Left renal cortex interstitium (tissue), 4 donors: ENCODE results near the gene ZNF425. TPM values are rescaled to one million over a fixed set of nuclear protein-coding genes. Genes with fewer than 3 reads are reported as not detected.
"Not testable (repeated sequence)": the region's sequence is repeated elsewhere in the genome, so short reads cannot be mapped to it uniquely, and the experiment has no call there.

Experiments
- DNase-seq, 4 donors: peaks; one replicate each; pipeline ENCODE4 v3.0.0-alpha.2; 2013; ENCODE audit warnings: low read depth in 4 of 4, low spot score in 2 of 4, missing footprints in 1 of 4
- polyA plus RNA-seq, 4 donors: library from polyadenylated mRNA; unstranded; fragments of 120-200 nt; gene quantifications; one replicate each; pipeline ENCODE4 v1.2.1, GENCODE V29; 2013; ENCODE audit not compliant: insufficient read length in 4 of 4

ZNF425 gene, protein sequence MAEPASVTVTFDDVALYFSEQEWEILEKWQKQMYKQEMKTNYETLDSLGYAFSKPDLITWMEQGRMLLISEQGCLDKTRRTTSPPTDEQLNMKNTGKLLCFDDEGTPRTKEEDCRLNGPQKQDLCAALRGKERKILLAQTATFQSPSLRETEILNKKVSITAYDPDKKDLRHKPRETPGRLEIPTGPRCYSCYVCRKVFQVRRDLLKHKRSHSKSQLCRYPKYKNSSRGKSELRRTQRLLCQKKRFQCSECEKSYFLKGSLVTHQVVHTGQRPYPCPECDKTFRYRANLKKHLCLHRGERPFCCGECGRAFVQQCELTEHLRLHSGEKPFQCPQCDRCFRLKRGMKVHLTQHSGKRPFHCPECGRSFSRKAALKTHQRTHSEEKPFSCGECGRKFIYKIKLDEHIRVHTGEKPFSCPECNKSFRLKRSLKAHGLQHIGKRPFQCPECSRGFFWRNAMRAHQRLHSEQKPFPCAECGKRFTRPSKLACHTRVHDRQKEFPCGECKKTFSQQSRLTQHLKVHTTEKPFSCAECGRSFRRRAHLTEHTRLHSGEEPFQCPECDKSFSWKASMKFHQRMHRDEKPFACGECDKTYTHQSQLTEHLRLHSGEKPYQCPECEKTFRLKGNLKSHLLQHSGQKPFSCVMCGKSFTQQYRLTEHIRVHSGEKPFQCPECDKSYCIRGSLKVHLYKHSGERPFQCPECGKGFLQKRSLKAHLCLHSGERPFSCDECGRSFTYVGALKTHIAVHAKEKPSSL
- polyA plus RNA-seq, result 1 to 10 TPM; 5.7 to 8.3 (median 7.2) TPM

DNA sequence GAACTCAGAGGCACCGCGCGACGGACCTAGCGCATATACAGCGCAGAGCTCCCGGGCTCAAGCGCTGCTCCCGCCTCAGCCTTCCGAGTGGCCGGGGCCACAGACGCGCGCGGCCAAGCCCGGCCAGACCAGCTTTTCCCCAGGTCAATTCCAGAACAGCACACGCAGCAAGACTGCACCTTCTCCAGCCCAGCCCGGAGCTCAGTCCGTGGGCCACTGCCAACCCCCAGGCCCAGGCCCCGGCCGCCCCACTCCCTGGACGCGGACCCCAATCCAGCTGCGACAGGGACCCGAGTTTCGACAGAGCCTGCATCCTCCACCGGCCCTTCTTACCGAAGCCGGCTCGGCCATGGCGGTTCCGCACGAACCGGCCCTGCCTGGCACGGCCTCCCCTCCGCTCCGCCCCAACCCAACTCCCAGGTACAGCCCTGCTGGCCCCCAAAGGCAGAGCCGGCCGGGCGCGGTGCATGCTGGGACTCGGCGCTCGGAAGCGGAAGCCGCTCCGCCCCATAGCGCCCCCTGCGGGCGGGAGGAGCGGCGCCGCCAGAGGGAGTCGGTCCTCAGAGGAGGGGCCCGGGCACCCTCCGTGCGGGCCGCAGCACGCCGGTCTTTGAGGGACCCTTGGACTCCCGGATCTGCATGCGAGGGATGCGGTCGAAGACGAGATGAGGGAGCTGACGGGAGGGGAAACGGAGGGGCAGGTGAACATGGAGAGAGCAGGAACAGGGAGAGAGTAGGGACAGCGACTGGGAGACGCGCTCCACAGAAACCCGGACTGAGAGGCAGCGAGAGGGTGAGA is at the start of gene ZNF425:
TSS of gene ZNF425 (minus strand) at position 462 of the 799 bp plus-strand sequence. CDS start at position 351, 111 bp downstream.
- peak; percentile 85 to 91 (median 89) for DNase-seq

DNA sequence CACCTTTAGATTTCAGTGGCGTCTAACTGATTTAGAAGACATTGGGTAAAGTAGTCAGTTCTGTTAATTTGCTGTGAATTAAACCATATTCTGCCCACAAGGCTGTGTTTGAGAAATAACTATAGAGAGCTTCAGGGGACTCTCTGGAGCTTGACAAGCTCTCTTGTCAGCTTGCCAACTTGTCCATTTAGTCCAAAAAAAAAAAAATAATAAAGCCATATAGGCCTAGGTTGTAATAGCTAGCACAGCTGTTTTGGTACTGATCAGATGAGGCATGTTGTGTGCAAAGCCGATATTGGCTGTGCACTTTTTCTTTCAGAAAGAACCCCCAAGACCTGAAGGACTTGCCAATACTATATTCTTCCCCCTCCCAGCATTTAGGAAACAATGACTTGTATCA is 49.0 kb upstream of the ZNF425 start:
- DNase-seq, result no peak

- DNase-seq, result no peak
Measured at GRCh38 chr7:149172534-149172920, 46.4 kb upstream of the ZNF425 start.

DNA sequence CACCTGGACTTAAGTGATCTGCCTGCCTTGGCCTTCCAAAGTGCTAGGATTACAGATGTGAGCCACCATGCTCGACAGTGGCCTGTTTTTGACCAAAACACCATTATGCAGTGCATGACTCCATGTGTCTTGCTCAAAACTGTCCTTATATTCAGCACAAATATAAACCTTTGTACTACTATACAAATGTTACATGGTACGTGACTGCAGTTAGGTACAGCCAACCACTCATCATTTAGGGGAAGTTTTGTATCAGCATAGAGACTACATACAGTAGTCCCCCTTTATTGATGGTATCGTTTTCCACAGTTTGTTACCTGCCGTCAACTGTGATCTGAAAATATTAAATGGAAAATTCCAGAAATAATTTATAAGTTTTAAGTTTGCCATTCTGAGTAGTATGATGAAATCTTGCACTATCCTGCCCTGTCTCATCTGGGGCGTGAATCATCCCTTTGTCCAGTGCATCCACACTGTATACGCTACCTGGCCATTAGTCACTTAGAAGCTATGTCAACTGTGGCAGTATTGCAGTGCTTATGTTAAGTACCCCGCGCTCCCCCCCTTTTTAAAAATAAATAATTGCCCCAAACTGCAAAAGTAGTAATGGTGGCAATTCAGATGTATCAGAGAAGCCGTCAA is 45.9 kb upstream of the ZNF425 start:
- DNase-seq, result no peak

- no peak for DNase-seq
Measured at GRCh38 chr7:149166630-149167352, 40.7 kb upstream of the ZNF425 start.

GRCh38 chr7:149166142-149166541 is 40.0 kb upstream of the ZNF425 start:
- DNase-seq, result no peak

DNA sequence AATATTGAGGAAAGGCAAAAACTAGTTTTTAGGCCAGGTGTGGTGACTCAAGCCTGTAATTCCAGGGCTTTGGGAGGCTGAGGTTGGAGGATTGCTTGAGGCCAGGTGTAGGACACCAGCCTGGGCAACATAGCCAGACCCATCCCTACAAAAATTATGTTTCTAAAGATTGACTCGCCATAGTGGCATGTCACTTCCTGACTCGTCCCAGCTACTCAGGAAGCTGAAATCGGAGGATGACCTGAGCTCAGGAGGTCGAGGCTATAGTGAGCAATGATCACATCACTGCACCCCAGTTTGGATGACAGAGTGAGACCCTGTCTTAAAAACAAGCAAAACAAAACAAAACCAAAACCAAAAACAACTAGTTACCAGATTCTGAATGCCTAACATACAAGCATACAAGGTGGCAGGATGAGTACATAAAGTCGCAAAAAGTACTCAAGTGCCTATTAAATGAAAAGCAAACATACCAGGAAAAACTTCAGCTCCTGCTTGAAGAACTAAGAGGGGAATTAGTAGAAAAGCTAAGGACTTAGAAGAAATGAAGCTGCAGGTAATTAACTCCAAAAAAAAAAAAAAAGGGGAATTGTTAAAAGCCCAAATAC is 35.2 kb upstream of the ZNF425 start:
- DNase-seq, result no peak

DNA sequence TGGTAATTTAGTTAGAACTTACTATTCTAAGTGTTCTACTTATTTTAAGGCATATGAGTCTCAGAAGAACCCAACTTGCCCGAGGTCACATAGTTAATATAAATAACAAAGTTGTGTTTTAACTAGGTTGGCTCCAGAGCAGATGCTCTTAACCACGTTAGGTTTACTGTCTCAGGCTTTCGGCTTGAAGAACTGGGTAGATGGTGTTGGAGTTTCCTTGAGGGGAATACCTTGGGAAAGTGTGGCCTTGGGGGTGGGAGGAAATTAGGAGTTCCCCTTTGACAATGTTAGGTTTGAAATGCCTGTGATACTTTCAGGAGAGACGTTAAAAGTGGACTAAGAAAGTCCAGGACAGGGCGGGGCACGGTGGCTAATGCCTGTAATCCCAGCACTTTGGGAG is 30.8 kb upstream of the ZNF425 start:
- DNase-seq, result no peak

DNA sequence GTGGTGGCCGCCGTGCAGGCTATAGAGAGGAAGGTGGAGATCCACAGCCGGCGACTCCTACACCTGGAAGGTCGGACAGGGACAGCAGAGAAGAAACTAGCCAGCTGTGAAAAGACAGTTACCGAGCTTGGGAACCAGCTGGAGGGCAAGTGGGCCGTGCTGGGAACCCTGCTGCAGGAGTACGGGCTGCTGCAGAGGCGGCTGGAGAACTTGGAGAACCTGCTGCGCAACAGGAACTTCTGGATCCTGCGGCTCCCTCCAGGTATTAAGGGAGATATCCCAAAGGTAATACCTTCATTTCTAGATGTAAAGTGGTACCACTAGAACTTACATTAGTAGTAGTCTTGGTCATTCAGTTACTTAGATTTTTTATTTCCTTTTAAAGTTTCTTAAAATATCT is 27.9 kb upstream of the ZNF425 start:
- no peak for DNase-seq

DNA sequence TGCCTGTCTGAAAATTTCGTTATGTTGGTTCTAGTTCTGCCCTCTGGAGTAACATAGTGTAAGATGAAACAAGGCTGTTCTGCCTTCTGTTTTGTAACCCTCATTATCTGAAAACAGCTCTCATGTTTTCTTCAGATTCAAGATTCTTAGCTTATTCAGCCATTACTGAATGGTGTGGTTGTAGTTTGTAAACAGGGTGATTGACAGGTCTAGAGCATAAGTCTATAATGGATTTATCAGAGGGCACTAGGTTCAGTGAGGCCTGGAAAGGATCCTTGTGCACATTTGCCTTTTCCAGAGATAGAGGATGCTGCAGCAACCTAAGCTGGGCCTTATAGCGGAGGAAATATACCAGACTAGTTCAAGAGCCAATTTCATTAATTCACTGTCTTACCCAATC is 27.2 kb upstream of the ZNF425 start:
- DNase-seq, result no peak

DNA sequence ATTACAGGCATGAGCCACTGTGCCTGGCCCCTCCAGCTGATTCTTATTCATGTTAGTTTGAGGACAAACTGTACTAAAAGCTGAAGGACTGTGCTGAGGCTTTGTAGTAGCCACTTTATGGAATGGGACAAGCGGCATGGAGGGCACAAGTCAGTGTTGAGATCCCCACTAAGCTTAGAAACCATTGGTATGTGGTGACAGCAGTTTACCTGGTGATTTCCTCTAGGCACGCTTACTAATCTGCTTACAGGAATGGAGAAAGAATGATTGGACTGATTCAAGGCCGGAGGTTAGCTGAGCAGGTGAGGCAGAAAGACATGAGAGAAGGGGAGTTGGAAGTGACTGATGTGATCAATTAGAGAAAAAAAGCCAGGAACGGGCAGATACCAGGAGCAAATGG is 24.9 kb upstream of the ZNF425 start:
- no peak for DNase-seq

- peak in 2 of 4 donors; percentile 17 to 23 for DNase-seq
Measured at GRCh38 chr7:149147752-149148653, 21.9 kb upstream of the ZNF425 start.

- DNase-seq, result peak in 2 of 4 donors; percentile 66 to 74
Measured at GRCh38 chr7:149147072-149147751, 21.1 kb upstream of the ZNF425 start, which contains the start of gene ZNF398. ZNF398 (plus strand) TSS chr7:149147453; CDS start chr7:149147743, 290 bp downstream.

GRCh38 chr7:149145031-149145845 is 19.1 kb upstream of the ZNF425 start:
- no peak for DNase-seq

DNA sequence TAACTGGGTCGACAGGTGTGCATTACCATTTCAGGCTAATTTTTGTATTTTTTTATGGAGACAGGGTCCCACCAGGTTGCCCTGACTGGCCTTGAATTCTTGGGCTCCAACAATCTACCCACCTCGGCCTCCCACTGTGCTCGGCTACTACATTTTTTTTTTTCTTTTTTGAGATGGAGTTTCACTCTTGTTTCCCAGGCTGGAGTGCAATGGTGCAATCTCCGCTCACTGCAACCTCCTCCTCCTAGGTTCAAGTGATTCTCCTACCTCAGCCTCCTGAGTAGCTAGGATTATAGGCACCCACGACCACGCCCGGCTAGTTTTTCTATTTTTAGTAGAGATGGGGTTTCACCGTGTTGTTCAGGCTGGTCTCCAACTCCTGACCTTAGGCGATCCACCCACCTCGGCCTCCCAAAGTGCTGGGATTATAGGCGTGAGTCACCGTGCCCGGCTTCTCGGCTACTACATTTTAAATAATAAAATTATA is 18.4 kb upstream of the ZNF425 start:
- DNase-seq, result not testable (repeated sequence)

DNA sequence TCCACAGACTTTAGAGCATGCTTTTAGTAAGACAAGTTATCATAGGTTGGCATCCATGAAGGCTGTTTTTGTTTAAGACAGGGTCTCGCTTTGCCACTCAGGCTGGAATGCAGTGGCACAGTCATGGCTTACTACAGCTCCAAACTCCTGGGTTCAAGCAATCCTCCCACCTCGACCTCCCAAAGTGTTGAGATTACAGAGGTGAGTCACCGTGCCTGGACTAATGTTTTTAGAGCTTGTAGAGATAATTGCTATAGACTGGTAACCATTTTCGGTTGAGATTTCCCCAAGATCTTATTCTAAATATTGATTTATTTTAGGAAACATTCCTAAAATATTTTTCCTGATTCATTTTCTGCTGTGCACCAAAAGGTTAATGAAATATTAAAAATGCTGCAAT is 15.8 kb upstream of the ZNF425 start:
- DNase-seq, result no peak

- DNase-seq, result no peak
Measured at GRCh38 chr7:149140831-149141230, 14.7 kb upstream of the ZNF425 start.
